ENCODE data around the gene ZNF581. TPM values are rescaled to one million over a fixed set of nuclear protein-coding genes. Genes with fewer than 3 reads are reported as not detected.

ZNF581 gene
- total RNA-seq, 8 experiments from 2014 or later, result 18.3 to 34.2 (median 24.9) TPM

Other genes with a start within 250 kb of the ZNF581 start
- 10 to 100 TPM; 21.5 to 86.6 (median 37.8) TPM for gene UBE2S, start 235.9 kb upstream of the ZNF581 start, total RNA-seq
- gene SHISA7, start 200.3 kb upstream of the ZNF581 start, total RNA-seq, result 1 to 10 TPM in 5 of 8 experiments, under 1 TPM in 3; 0.10 to 3.4 (median 1.5) TPM
- 10 to 100 TPM; 35.4 to 82.0 (median 59.1) TPM for gene ISOC2, start 182.0 kb upstream of the ZNF581 start, total RNA-seq
- 1 to 10 TPM in 2 of 8 experiments, under 1 TPM in 5, not detected in 1; 0.05 to 1.3 (median 0.72) TPM for gene C19orf85, start 178.9 kb upstream of the ZNF581 start, total RNA-seq
- gene ZNF628, start 167.0 kb upstream of the ZNF581 start, total RNA-seq, result 1 to 10 TPM; 1.1 to 5.6 (median 3.6) TPM
- 10 to 100 TPM; 10.9 to 62.6 (median 48.2) TPM for gene NAT14, start 158.5 kb upstream of the ZNF581 start, total RNA-seq
- 1 to 10 TPM in 3 of 8 experiments, under 1 TPM in 5; 0.27 to 3.0 (median 0.63) TPM for gene SSC5D, start 155.2 kb upstream of the ZNF581 start, total RNA-seq
- gene SBK2, start 106.5 kb upstream of the ZNF581 start, total RNA-seq, result under 1 TPM in 1 of 8 experiments, not detected in 7; 0.18 TPM
- gene SBK3, start 98.1 kb upstream of the ZNF581 start, total RNA-seq, result 1 to 10 TPM in 1 of 8 experiments, under 1 TPM in 4, not detected in 3; 0.14 to 1.1 (median 0.31) TPM
- gene ZNF579, start 62.8 kb upstream of the ZNF581 start, total RNA-seq, result 1 to 10 TPM; 3.4 to 9.4 (median 5.0) TPM
- 10 to 100 TPM in 2 of 8 experiments, 1 to 10 TPM in 6; 5.0 to 11.6 (median 8.3) TPM for gene FIZ1, start 44.1 kb upstream of the ZNF581 start, total RNA-seq
- 10 to 100 TPM in 1 of 8 experiments, 1 to 10 TPM in 7; 3.7 to 12.3 (median 5.4) TPM for gene ZNF524, start 43.4 kb upstream of the ZNF581 start, total RNA-seq
- 1 to 10 TPM in 7 of 8 experiments, under 1 TPM in 1; 0.87 to 6.9 (median 3.5) TPM for gene ZNF865, start 38.0 kb upstream of the ZNF581 start, total RNA-seq
- 1 to 10 TPM; 1.6 to 8.2 (median 4.1) TPM for gene ZNF784, start 19.1 kb upstream of the ZNF581 start, total RNA-seq
- gene ZNF580, start 2.6 kb upstream of the ZNF581 start, total RNA-seq, result 10 to 100 TPM in 6 of 8 experiments, 1 to 10 TPM in 2; 7.9 to 25.0 (median 11.1) TPM
- gene CCDC106, start 4.6 kb downstream of the ZNF581 start, total RNA-seq, result 10 to 100 TPM in 7 of 8 experiments, 1 to 10 TPM in 1; 9.8 to 23.6 (median 13.6) TPM
- gene U2AF2, start 11.4 kb downstream of the ZNF581 start, total RNA-seq, result 100 to 1,000 TPM in 7 of 8 experiments, 10 to 100 TPM in 1; 85.3 to 252 (median 133) TPM
- 10 to 100 TPM; 21.8 to 79.7 (median 50.3) TPM for gene EPN1, start 31.6 kb downstream of the ZNF581 start, total RNA-seq
- gene NLRP9, start 94.8 kb downstream of the ZNF581 start, total RNA-seq, result 1 to 10 TPM in 1 of 8 experiments, under 1 TPM in 3, not detected in 4; 0.08 to 1.1 (median 0.23) TPM
- gene RFPL4A, start 115.4 kb downstream of the ZNF581 start, total RNA-seq, result under 1 TPM in 1 of 8 experiments, not detected in 7; 0.31 TPM
- under 1 TPM in 2 of 8 experiments, not detected in 6; 0.38 to 0.66 TPM for gene RFPL4AL1, start 125.5 kb downstream of the ZNF581 start, total RNA-seq
- gene NLRP11, start 188.3 kb downstream of the ZNF581 start, total RNA-seq, result under 1 TPM in 3 of 8 experiments, not detected in 5; 0.09 to 0.24 (median 0.14) TPM
- gene NLRP4, start 192.9 kb downstream of the ZNF581 start, total RNA-seq, result under 1 TPM in 2 of 8 experiments, not detected in 6; 0.14 to 0.17 TPM

Measured in motor neuron (in vitro differentiated cells).